HG03565 (cell line): ENCODE results near the gene VDR.

Source experiments
- ATAC-seq: cut with Tn5 transposase; IDR thresholded peaks from one replicate; pipeline ENCODE4 v1.9.1; 2021; ENCODE audit warnings: mild to moderate bottlenecking, moderate library complexity; ENCODE audit not compliant: unreplicated experiment

The VDR gene

GRCh38 chr12:47931187-47931586 lies 26.4 kb upstream of the VDR start:
- ATAC-seq = no peak

- no peak for ATAC-seq
Measured at GRCh38 chr12:47930634-47931033, 25.8 kb upstream of the VDR start.

DNA sequence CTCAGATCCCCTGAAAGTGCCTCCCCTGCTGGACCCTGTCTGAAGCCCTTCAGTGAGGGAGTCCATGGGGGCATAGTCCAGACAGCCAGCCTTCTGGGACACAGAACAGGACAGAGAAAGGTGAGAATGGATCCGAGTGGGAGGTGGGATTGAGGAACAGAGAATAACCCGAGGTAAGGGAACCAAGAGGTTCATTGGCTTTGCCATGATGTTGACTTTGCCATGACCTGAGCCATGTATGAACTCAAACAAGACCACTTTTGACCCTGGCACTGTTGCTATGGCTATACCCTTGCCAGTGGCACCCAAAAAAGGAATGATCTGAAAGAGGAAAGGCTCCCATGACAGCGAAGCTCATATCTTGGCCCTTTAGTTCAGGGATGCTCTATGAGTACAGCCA lies 22.6 kb upstream of the VDR start:
- ATAC-seq = no peak

GRCh38 chr12:47921907-47922306 lies 17.1 kb upstream of the VDR start:
- no peak for ATAC-seq

GRCh38 chr12:47920913-47921312 lies 16.1 kb upstream of the VDR start:
- ATAC-seq = no peak

DNA sequence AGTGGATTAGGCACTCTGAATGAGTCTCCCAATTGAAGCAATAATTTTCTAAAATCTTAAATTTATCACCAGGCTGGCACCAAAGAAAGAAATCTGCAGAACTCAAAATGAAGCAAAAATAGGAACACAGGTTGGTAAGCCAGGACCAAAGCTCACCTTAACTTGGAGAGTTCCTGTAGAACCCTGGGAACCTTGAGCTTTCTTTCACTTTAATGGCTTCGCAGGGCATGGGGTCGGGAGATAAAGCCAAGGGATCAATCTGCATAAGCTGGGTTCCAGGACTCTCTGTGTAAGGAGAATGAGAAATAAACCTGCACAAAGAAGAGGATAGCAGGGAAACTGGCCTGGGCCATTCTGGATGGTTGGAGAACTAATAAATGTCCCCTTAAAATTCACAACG lies 8.3 kb upstream of the VDR start:
- ATAC-seq = no peak

DNA sequence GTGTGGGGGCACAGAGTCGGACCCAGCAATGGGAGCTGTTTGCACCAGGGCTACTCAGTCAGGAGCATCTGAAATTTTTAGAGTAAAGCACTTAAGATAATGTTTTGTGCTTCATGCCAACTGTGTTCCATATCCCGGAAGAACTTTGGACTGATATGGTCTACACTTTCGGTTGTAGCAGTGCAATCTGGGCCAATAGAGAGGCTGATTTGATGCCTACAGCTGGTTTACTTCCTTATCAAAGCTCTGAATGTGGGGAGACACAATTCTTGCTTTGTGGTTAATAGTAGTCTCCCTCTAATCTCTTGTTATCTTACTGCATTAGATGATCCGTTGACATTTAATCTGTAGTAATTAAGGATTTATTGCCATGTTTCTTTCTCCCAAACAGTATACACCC lies 7.8 kb upstream of the VDR start:
- no peak for ATAC-seq

- no peak for ATAC-seq
Measured at GRCh38 chr12:47910981-47911380, 6.2 kb upstream of the VDR start.

DNA sequence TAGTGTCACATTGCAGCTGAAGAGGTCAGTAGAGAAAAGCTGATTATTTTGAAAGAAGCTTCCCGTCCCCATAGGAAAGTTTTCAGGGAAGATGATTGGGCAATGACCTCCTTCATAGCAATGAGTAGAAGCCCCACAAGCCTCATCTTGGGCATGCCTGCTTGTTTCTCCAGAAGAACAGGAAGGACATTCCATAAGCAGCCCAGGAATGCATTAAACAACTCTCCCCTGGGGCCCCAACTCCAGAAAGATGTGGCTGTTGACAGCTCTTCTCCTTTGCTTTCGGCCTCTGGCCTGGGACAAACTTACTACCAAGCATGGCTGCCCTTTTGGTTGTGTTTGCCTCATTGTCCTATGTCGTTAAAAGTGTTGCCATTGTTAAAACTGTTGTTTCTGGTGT lies 5.7 kb upstream of the VDR start:
- no peak for ATAC-seq

GRCh38 chr12:47909839-47910465 lies 5.2 kb upstream of the VDR start:
- ATAC-seq = no peak

DNA sequence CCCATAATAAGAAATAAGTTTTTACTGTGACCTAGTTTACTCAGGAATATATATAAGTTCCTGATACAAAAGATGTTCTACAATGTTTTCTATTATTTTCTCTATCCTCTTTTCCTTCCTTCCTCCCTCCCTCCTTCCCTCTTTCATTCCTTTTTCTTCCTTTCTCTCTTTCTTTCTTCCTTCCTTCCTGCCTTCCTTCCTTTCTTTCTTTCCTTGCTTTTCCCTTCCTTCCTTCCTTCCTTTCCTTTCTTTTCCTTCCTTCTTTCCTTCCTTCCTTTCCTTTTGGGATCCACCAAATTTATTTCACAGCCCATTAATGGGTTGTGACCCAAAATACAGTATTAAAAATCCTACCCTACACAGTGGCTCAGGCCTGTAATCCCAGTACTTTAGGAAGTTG lies 3.9 kb upstream of the VDR start:
- ATAC-seq = no peak

GRCh38 chr12:47907851-47908454 lies 3.2 kb upstream of the VDR start:
- ATAC-seq = no peak

DNA sequence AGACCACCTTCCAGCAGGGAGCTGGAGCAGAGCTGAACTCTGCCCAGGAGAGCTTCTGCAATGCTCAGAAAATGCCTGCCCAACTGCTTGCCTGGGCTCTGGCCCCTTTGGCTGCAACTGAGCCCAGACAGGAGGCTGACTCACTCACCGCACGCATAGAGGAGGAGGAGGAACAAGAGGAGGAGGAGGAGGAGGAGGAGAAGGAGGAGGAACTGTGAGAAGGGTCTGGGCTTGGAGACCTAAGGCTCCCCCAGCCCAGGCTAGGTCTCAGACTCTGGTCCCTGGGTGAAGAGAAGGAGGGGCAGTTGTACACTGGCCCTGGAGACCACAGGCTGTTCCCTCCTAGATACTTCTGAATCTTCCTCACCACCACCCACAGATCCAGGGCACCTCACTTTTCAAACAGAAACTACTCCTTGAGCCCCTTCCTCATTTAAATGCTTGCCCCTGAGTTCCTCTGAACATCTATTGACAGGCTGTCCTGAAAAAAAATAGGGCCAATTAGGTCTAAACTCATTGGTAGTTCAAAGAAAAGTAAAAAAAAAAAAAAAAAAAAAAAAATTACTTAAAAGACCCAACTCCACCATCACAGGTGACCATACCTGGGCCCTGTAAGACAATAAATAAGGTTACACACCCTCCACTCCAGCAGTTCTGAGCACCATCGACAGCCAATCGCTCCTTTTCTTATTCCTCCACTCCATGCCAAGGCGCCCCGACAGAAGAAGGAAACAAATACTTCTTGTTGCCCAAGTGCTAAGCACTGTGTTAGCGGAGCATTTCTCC lies 674 bp downstream of the VDR start:
- no peak for ATAC-seq

GRCh38 chr12:47903151-47903611 lies 1.6 kb downstream of the VDR start:
- ATAC-seq = no peak

- ATAC-seq = no peak
Measured at GRCh38 chr12:47902131-47902639, 2.6 kb downstream of the VDR start.

DNA sequence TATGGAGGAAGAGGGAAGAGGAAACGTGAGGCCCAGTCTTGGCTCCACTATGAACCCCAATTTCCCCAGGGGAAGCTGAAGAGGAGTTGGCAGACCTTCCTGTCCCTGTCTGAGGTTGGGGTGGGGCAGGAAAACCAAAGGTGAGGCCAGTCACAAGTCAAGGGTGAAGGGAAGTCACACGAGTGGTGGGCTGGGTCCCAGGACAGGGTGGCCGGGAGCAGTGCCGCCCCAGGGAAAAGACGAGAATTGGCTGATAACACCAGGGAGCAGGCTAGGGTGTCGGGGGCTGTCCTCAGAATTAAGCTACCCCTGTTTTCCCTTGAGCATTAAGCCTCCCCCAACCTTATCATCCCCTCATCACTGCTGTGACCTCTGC lies 3.1 kb downstream of the VDR start:
- ATAC-seq = no peak

GRCh38 chr12:47901063-47901717 lies 3.6 kb downstream of the VDR start:
- ATAC-seq = no peak

DNA sequence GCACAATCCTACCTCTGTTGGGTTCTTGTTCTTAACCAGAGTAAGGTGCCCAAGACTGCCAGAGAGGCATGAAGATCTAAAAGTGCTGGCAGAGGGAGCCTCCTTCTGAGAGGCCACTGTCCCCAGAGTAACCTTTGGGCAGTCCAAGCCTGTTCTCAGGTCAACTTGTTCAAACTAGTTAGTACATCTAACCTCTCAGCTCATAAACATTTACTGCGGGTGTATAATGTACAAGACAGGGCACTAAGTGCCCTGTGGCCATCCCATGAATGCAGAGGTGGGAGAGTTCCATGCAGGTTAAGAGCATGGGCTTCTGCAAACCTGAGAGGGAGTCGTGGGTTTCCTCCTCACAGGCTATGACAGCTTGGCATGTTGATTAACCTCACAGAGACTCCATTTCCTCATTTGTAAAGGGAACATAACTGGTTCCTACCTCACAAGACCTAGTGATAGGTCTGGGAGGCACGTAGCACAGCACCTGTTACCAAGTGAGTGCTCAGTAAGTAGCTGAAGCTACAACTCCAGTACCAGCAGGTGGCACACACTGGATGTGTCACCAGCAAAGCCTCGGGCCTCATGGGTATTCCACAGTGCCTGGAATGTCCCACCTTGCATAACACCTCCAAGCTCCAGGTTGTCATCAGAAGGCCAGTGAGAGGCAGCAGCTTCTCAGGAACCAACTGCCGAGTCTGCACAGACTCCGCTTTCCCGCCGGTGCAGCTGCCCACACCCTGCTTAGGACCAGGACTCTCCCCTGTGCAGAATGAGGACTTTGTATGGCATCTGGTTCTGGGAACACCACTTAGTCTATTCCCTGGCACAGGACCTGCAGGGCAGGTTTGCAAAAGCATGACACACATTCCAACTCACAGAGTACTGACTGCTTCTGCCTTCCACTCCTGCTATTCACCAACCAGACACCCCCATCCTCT lies 4.4 kb downstream of the VDR start:
- ATAC-seq = no peak

DNA sequence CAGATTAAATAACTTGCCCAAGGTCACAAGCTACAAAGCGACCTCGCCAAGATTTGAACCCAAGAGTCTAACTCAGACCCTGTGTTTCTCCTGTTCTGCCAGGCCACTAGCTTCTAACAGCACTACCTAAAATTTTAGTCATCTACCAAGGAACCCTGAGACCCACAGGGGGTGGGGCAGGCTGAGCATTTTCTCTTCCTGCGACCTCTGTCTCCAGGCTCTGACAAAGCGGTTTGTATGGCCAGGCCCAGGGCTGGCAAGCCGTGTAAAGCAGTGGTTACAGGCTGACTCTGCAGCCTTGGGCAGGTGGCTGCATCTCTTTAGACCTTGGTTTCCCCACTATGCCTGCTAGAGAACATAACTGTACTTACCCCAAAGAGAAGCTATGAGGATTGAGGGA lies 5.3 kb downstream of the VDR start:
- ATAC-seq = no peak

DNA sequence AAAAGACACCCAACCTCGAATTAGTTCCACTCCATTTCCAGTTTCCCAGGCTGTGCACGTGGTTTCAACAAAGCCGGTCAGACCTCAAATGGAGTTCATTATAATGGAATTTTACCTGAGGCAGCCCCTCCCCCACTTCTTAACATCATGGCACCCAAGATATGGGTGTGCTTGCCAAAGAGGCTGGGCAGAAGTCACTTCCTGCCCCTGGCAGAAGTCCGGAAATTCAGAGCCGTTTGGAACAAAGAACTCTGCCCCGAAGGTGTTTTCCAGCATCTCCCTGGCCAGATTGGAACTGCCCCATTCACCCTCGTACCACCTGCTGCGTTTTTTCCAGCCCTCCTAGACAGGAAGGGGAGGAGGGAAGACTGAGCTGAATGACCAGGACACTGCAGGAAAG lies 8.2 kb downstream of the VDR start:
- no peak for ATAC-seq
